Retinal pigment epithelial cell (primary cell): ENCODE measurements around the gene SPEM2.

Experiments
- DNase-seq: peaks from one replicate; pipeline ENCODE4 v3.0.0-alpha.2; 2010; ENCODE audit warnings: low read depth
- H3K4me3 ChIP-seq: 2 replicates; pipeline ENCODE4 v1.5.1; 2011; ENCODE audit warnings: mild to moderate bottlenecking, low read length, control low read depth, moderate library complexity
- TF ChIP-seq, protein P1 (sequence below): conservative IDR thresholded peaks from 2 replicates; pipeline ENCODE4 v1.5.1; 2011; ENCODE audit warnings: low read depth, low read length, control low read depth, inconsistent platforms

Gene SPEM2

DNA sequence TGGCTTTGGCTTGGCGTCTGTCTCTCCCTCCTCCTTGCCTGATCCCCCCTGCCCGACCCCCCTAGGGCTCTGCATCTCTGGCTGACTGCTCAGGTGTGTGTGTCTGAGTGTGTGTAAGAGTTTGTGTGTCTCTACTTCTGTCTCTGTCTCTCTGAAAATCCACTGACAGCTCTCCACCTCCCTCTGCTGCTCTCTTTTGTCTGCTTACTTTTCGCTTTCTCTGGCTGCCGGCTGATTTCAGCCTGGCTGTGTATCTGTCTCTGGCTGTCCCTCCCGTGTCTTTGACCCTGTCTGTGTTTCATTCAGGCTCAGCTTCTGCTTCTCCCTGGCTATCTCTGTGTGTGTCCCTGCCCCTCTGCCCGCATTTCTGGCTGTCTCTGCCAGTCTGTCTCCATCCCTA is 9.1 kb upstream of the SPEM2 start:
- TF ChIP-seq, protein P1, sequence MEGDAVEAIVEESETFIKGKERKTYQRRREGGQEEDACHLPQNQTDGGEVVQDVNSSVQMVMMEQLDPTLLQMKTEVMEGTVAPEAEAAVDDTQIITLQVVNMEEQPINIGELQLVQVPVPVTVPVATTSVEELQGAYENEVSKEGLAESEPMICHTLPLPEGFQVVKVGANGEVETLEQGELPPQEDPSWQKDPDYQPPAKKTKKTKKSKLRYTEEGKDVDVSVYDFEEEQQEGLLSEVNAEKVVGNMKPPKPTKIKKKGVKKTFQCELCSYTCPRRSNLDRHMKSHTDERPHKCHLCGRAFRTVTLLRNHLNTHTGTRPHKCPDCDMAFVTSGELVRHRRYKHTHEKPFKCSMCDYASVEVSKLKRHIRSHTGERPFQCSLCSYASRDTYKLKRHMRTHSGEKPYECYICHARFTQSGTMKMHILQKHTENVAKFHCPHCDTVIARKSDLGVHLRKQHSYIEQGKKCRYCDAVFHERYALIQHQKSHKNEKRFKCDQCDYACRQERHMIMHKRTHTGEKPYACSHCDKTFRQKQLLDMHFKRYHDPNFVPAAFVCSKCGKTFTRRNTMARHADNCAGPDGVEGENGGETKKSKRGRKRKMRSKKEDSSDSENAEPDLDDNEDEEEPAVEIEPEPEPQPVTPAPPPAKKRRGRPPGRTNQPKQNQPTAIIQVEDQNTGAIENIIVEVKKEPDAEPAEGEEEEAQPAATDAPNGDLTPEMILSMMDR = no peak
- DNase-seq = no peak
- no peak overlapping the region for H3K4me3 ChIP-seq

DNA sequence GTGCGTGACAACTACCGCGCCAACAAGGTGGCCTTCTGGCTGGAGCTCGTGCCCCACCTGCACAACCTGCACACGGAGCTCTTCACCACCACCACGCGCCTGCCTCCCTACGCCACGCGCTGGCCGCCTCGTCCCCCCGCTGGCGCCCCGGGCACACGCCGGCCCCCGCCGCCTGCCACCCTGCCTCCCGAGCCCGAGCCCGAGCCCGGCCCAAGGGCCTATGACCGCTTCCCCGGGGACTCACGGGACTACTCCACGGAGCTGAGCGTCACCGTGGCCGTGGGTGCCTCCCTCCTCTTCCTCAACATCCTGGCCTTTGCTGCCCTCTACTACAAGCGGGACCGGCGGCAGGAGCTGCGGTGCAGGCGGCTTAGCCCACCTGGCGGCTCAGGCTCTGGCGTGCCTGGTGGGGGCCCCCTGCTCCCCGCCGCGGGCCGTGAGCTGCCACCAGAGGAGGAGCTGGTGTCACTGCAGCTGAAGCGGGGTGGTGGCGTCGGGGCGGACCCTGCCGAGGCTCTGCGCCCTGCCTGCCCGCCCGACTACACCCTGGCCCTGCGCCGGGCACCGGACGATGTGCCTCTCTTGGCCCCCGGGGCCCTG is 8.3 kb upstream of the SPEM2 start:
- no peak for DNase-seq
- H3K4me3 ChIP-seq = no peak overlapping the region
- TF ChIP-seq, protein P1 = no peak

DNA sequence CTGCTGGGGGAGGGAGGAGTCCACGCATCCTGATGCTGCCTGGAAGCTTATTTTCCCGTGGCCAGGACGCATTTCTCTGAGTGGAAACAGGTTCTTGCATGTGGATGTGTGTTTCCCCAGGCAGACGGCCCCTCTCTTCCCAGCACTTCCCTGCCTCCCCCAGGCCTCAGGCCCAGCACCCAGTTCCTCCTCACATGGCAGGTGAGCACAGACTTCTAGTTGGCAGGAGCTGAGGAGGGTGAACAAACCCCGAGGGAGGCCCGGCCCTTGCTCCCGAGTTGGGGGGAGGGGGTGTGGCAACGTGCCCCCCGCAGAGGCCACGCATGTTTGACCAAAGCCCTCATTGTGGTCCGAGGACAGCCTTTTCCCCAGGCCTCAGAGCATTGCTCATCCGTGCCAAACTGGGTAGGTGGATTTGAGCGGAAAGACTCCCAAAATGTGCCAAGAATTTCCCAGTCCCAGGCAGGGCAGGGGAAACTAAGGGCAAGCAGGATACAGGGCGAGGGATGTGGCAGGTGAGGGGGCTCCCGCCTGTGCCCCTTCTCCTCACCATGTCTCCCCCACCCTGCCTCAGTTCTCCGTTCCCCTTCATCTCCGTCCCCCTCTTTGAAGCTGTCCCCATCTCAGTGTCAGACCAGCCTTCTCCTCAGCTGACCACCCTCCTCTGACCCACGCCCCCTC is 6.8 kb upstream of the SPEM2 start:
- TF ChIP-seq, protein P1 = no peak
- H3K4me3 ChIP-seq = no peak overlapping the region
- no peak for DNase-seq

DNA sequence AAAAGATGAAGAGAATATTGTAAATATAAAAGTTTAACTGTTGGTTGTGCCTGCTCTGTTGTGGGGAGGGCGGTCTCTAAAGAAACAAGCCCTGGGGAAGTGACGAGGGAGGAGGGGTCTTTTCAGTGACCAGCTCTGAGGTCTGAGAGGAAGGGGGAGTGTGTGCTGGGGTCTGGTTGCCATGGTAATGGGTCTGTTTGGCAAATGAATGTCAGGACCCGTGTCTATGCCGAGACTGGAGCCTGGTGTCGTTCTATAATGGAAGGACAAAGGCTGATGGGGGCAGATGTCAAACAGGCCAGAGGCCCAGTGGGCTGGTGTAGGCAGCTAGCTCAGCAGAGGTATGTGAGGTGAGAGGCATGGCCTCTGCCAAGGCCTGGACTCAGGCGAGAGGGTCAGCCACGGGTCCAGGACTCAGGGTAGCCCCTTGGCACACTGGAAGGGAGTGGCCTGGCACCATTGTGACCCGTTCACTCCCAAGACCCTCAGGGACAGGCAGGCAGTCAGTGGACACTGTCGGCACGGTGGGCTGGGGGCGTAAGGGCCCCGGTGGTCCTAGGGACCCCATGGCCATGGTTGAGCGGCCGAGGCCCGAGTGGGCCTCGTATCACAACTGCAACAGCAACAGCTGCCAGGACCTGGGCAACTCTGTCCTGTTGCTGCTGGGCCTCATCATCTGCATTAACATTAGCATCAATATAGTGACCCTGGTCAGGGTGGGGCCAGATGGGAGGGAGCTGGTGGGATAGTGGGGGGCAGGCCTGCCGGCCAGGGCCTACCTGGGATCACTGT is 5.4 kb upstream of the SPEM2 start, which contains the start of gene SPEM1:
Gene SPEM1, plus strand, starts transcription at position 506 of the 792 bp plus-strand sequence. Its CDS starts 61 bp downstream, at position 567.
- TF ChIP-seq, protein P1 = no peak
- H3K4me3 ChIP-seq = no peak within 1 kb of the TSS
- DNase-seq = no peak

DNA sequence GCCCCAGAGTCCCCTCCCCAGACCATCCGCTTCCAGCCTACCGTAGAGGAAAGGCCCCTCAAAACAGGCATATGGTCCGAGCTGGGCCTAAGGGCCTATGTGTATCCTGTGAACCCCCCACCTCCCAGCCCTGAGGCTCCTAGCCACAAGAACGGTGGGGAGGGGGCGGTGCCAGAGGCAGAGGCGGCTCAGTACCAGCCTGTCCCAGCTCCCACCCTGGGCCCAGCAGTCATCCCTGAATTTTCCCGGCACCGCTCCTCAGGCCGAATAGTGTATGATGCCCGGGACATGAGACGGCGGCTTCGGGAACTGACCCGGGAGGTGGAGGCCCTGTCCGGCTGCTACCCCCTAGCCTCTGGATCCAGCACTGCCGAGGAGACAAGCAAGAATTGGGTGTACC is 4.2 kb upstream of the SPEM2 start:
- TF ChIP-seq, protein P1 = no peak
- H3K4me3 ChIP-seq = no peak overlapping the region
- DNase-seq = no peak

DNA sequence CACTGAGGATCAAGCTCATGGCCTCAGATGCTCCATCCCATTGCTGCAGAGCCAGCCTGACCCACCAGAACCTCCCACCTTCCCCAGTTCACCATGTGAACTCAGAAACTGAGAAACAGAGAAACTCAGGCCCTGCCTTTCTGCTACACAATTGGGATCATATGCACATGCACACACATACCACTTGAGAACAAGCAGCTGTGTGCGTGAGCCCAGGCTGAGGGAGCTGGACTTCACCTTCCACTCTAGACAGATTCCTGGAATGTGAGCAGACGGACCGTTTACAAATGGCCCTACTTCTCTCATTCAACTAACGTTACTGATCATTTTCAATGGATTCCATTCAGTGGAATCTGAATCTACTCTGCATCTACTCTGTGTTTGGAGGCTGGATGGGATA is 1.7 kb upstream of the SPEM2 start:
- TF ChIP-seq, protein P1 = no peak
- DNase-seq = no peak
- H3K4me3 ChIP-seq = no peak overlapping the region
